CD4-positive, alpha-beta memory T cell (primary cell): ENCODE measurements around the gene PI16. TPM values are rescaled to one million over a fixed set of nuclear protein-coding genes. Genes with fewer than 3 reads are reported as not detected.

ENCODE experiments used
- CTCF ChIA-PET: fragments of 350-600 bp; sonication (Branson Sonifier 250); formaldehyde crosslinking; loops from one replicate; lab custom pipeline; 2021; ENCODE audit warnings: inconsistent platforms; ENCODE audit not compliant: partially characterized antibody; lab: Charles Lee
- POLR2A ChIA-PET: fragments of 350-600 bp; sonication (Branson Sonifier 250); formaldehyde crosslinking; loops from one replicate; lab custom pipeline; 2021; ENCODE audit not compliant: partially characterized antibody; lab: Charles Lee
- DNase-seq, 5 donors: peaks; one replicate each; pipeline versions ENCODE4 v3.0.0 to v3.0.0-alpha.2; 2020 to 2022; ENCODE audit warnings: mixed read lengths in 1 of 5
- H3K27ac ChIP-seq: one replicate; pipeline ENCODE4 v1.7.0; 2013; ENCODE audit warnings: low read depth, low read length
- H3K27me3 ChIP-seq: 2 replicates; pipeline ENCODE4 v1.7.0; 2013; ENCODE audit warnings: mild to moderate bottlenecking, low read length, moderate library complexity; ENCODE audit not compliant: insufficient read depth
- H3K36me3 ChIP-seq: 2 replicates; pipeline ENCODE4 v1.7.0; 2013; ENCODE audit warnings: mild to moderate bottlenecking, low read length, moderate library complexity; ENCODE audit not compliant: insufficient read depth
- H3K4me1 ChIP-seq: 2 replicates; pipeline ENCODE4 v1.7.0; 2013; ENCODE audit warnings: mild to moderate bottlenecking, low read length, moderate library complexity; ENCODE audit not compliant: insufficient read depth
- H3K4me3 ChIP-seq, 2 donors: one replicate each; pipeline ENCODE4 v1.7.0; 2013; ENCODE audit warnings: low read length in 2 of 2, mild to moderate bottlenecking in 1 of 2
- H3K9me3 ChIP-seq, 2 donors: one replicate each; pipeline ENCODE4 v1.7.0; 2013; ENCODE audit warnings: low read length in 2 of 2, control low read depth in 1 of 2; ENCODE audit not compliant: control insufficient read depth in 1 of 2
- H3K27ac Mint-ChIP-seq, 7 donors: one replicate each; pipeline ENCODE4 v1.8.0; 2020 to 2021; ENCODE audit warnings: mixed read lengths in 7 of 7, mild to moderate bottlenecking in 6 of 7, inconsistent platforms in 3 of 7, moderate library complexity in 3 of 7
- H3K27me3 Mint-ChIP-seq, 2 donors: one replicate each; pipeline ENCODE4 v1.8.0; 2020 to 2021; ENCODE audit warnings: mixed read lengths in 2 of 2
- H3K36me3 Mint-ChIP-seq, 2 donors: one replicate each; pipeline ENCODE4 v1.8.0; 2020 to 2021; ENCODE audit warnings: mixed read lengths in 2 of 2, inconsistent platforms in 1 of 2, mild to moderate bottlenecking in 1 of 2
- H3K4me1 Mint-ChIP-seq, 4 donors: one replicate each; pipeline ENCODE4 v1.8.0; 2020 to 2021; ENCODE audit warnings: mixed read lengths in 4 of 4, mild to moderate bottlenecking in 1 of 4
- H3K4me3 Mint-ChIP-seq, 8 donors: one replicate each; pipeline ENCODE4 v1.8.0; 2020 to 2021; ENCODE audit warnings: mixed read lengths in 8 of 8, mild to moderate bottlenecking in 7 of 8, moderate library complexity in 6 of 8, inconsistent platforms in 3 of 8
- H3K9me3 Mint-ChIP-seq, 8 donors: one replicate each; pipeline ENCODE4 v1.8.0; 2020 to 2021; ENCODE audit warnings: mixed read lengths in 8 of 8, mild to moderate bottlenecking in 5 of 8, inconsistent platforms in 3 of 8, moderate library complexity in 1 of 8
- intact Hi-C: fragments of 100-400 bp; cut with micrococcal nuclease; formaldehyde crosslinking; loops from one replicate; pipeline ENCODE4 v1.15.1; 2023
- polyA plus RNA-seq, 2 donors: library from polyadenylated mRNA; unstranded; fragments of 300-500 nt; fragmentation: Illumina TruSeq; gene quantifications; one replicate each; pipeline ENCODE4 v1.2.3, GENCODE V29; 2021
- total RNA-seq, 2 experiments: library from RNA; stranded (reverse); gene quantifications; one replicate each; pipeline ENCODE4 v1.2.3, GENCODE V29; 2021

The PI16 gene
- total and polyA plus RNA-seq, 4 experiments from 2014 or later: 5.8 to 53.8 (median 18.8) TPM

DNA sequence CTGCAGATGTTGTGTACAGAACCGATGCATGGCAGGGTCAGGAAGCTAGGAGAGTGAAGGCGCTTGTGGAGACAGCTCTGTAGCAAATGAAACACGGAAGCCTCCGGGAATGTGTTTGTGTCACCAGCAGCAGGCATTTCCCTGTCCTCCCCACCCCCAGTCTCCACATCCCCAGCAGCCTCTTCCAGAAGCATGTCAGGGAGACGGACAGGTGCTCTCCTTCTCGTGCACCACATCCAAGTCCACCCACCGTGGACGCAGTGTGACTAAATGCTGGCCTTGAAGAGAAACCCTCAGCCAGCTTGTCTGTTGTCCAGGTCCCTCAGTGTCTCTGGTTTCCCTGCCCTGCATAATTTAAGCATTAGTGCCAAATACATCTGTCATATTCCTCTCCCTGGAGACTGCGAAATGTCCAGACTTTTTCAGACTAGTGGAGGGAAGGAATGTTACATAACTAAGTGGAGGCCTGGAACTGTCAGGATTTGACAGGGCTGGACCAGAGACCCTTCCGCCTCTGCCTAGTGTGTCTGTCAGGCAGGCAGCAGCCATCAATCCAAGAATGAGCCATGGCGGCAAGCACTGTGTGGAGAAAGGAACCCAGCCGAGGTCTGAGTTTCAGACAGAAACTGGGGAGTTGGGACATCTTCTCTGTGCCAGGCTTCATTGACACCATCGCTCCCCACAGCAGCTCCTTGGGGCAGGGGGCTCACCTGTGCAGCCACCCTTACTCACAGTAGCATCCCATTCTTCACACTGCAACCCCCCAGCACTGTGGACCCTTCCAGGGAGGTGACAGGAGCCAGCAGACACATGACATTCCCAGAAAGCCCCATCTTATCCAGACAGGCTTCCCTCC lies 26.6 kb upstream of the PI16 start:
- ChIA-PET CTCF (no interaction called here), POLR2A (interaction anchor here (0.9 kb wide), 1 partner anchor 78 kb away, joined by 3 read pairs; the partner anchor contains the start of gene FGD2)
- Histone ChIP-seq H3K9me3 (no peaks in the 10 kb centered on the region), H3K27ac (no peak overlapping the region), H3K4me3 (no peak overlapping the region), H3K27me3 (no peaks in the 10 kb centered on the region), H3K4me1 (no peaks in the 10 kb centered on the region), H3K36me3 (peaks cover 21% of the 10 kb centered on the region)
- intact Hi-C loops: no loop called here
- Mint-ChIP-seq H3K4me1 (peaks cover 0 to 2% (median under 1%) of the 10 kb centered on the region in 4 donors), H3K9me3 (no peaks in the 10 kb centered on the region), H3K36me3 (peaks cover 13 to 32% of the 10 kb centered on the region in 2 donors), H3K27ac (peak overlapping the region in 2 of 7 donors; percentile 44 to 59), H3K4me3 (no peak overlapping the region), H3K27me3 (no peaks in the 10 kb centered on the region)
- no peak for DNase-seq

- no peak for DNase-seq
- Histone ChIP-seq H3K4me1 (no peaks in the 10 kb centered on the region), H3K27ac (no peak overlapping the region), H3K9me3 (no peaks in the 10 kb centered on the region), H3K36me3 (peaks cover 16% of the 10 kb centered on the region), H3K27me3 (no peaks in the 10 kb centered on the region), H3K4me3 (no peak overlapping the region)
- H3K9me3 Mint-ChIP-seq: no peaks in the 10 kb centered on the region
- no peak overlapping the region for H3K27ac Mint-ChIP-seq
- POLR2A ChIA-PET: interaction anchor here (0.9 kb wide), 1 partner anchor 77 kb away, joined by 3 read pairs; the partner anchor contains the start of gene FGD2
- H3K4me3 Mint-ChIP-seq: no peak overlapping the region
- H3K27me3 Mint-ChIP-seq: no peaks in the 10 kb centered on the region
- peaks cover 0 to 2% (median under 1%) of the 10 kb centered on the region in 4 donors for H3K4me1 Mint-ChIP-seq
- intact Hi-C loops: no loop called here
- CTCF ChIA-PET: no interaction called here
- peaks cover 10 to 27% of the 10 kb centered on the region in 2 donors for H3K36me3 Mint-ChIP-seq
Measured at GRCh38 chr6:36928547-36928918, 26.0 kb upstream of the PI16 start.

DNA sequence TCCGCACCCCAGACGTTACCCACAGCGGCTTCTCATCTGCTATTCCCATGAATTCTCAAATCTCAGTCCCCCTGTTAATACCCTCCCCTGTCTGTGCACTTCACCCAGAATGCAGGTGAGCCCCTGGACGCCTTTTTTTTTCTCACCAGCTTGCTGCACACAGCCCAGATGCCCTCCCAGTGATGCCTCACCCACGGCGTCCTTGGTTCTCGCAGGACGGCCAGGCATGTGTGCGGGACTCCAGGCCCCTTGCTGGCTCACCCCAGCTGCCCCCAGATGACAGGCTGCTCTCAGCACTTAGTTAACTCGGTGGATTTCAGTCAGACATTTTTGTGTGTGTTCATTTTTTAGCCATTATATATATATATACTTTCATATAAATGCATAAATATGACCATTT lies 25.4 kb upstream of the PI16 start:
- Histone ChIP-seq H3K27me3 (no peaks in the 10 kb centered on the region), H3K36me3 (peaks cover 10% of the 10 kb centered on the region), H3K4me3 (no peak overlapping the region), H3K9me3 (no peaks in the 10 kb centered on the region), H3K27ac (no peak overlapping the region), H3K4me1 (no peaks in the 10 kb centered on the region)
- ChIA-PET CTCF (no interaction called here), POLR2A (interaction anchor here (0.9 kb wide), 1 partner anchor 76 kb away, joined by 3 read pairs; the partner anchor contains the start of gene FGD2)
- Mint-ChIP-seq H3K36me3 (peaks cover 7 to 22% of the 10 kb centered on the region in 2 donors), H3K4me1 (peaks cover 0 to 2% (median under 1%) of the 10 kb centered on the region in 4 donors), H3K27ac (peak overlapping the region in 4 of 7 donors; percentile 15 to 73 (median 45)), H3K9me3 (no peaks in the 10 kb centered on the region), H3K27me3 (no peaks in the 10 kb centered on the region), H3K4me3 (no peak overlapping the region)
- intact Hi-C loops: no loop called here
- DNase-seq: no peak

- Histone ChIP-seq H3K4me3 (no peak overlapping the region), H3K4me1 (no peaks in the 10 kb centered on the region), H3K36me3 (peaks cover 5% of the 10 kb centered on the region), H3K27me3 (no peaks in the 10 kb centered on the region), H3K27ac (no peak overlapping the region), H3K9me3 (no peaks in the 10 kb centered on the region)
- Mint-ChIP-seq H3K36me3 (peaks cover 4 to 17% of the 10 kb centered on the region in 2 donors), H3K4me1 (peaks cover 0 to 2% (median under 1%) of the 10 kb centered on the region in 4 donors), H3K27ac (peak overlapping the region in 4 of 7 donors; percentile 22 to 76 (median 52)), H3K9me3 (no peaks in the 10 kb centered on the region), H3K27me3 (no peaks in the 10 kb centered on the region), H3K4me3 (no peak overlapping the region)
- CTCF ChIA-PET: no interaction called here
- POLR2A ChIA-PET: no interaction called here
- no peak for DNase-seq
- intact Hi-C loops: no loop called here
Measured at GRCh38 chr6:36929607-36930006, 24.9 kb upstream of the PI16 start.

GRCh38 chr6:36930483-36930882 lies 24.1 kb upstream of the PI16 start:
- no peaks in the 10 kb centered on the region for H3K4me1 ChIP-seq
- H3K9me3 ChIP-seq: no peaks in the 10 kb centered on the region
- H3K4me3 ChIP-seq: no peak overlapping the region
- no peak for DNase-seq
- ChIA-PET CTCF (no interaction called here), POLR2A (no interaction called here)
- Mint-ChIP-seq H3K27ac (peak overlapping the region in 3 of 7 donors; percentile 3 to 43 (median 34)), H3K4me3 (peak overlapping the region in 1 of 8 donors; percentile 43), H3K9me3 (no peaks in the 10 kb centered on the region), H3K36me3 (peaks cover 0 to 10% of the 10 kb centered on the region in 2 donors), H3K4me1 (no peaks in the 10 kb centered on the region), H3K27me3 (no peaks in the 10 kb centered on the region)
- no peak overlapping the region for H3K27ac ChIP-seq
- H3K27me3 ChIP-seq: no peaks in the 10 kb centered on the region
- intact Hi-C loops: no loop called here
- no peaks in the 10 kb centered on the region for H3K36me3 ChIP-seq

- no peaks in the 10 kb centered on the region for H3K4me1 Mint-ChIP-seq
- Histone ChIP-seq H3K27ac (no peak overlapping the region), H3K4me1 (no peaks in the 10 kb centered on the region), H3K9me3 (no peaks in the 10 kb centered on the region), H3K27me3 (no peaks in the 10 kb centered on the region), H3K36me3 (no peaks in the 10 kb centered on the region), H3K4me3 (no peak overlapping the region)
- peaks cover 0 to 4% of the 10 kb centered on the region in 2 donors for H3K36me3 Mint-ChIP-seq
- H3K27me3 Mint-ChIP-seq: no peaks in the 10 kb centered on the region
- ChIA-PET POLR2A (no interaction called here), CTCF (no interaction called here)
- H3K27ac Mint-ChIP-seq: no peak overlapping the region
- intact Hi-C loops: no loop called here
- H3K4me3 Mint-ChIP-seq: no peak overlapping the region
- H3K9me3 Mint-ChIP-seq: no peaks in the 10 kb centered on the region
- DNase-seq: no peak
Measured at GRCh38 chr6:36933102-36933501, 21.4 kb upstream of the PI16 start.

DNA sequence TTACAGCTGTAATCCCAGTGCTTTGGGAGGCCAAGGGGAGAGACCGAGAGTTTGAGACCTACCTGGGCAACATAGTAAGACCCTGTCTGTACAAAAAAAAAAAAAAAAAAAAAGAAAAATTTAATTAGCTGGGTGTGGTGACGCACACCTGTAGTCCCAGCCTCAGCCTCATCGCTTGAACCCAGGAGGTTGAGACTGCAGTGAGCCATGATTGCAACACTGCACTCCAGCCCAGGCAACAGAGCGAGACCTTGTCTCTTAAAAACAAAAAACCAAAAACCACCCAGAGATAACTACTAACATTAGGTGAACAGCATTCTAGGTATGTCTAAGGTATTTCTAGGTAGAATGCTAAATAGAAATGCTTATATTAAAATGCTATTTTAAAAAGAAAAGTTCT lies 21.0 kb upstream of the PI16 start:
- POLR2A ChIA-PET: no interaction called here
- Mint-ChIP-seq H3K27me3 (no peaks in the 10 kb centered on the region), H3K9me3 (no peaks in the 10 kb centered on the region), H3K27ac (no peak overlapping the region), H3K4me1 (no peaks in the 10 kb centered on the region), H3K36me3 (peaks cover 0 to 4% of the 10 kb centered on the region in 2 donors), H3K4me3 (no peak overlapping the region)
- H3K9me3 ChIP-seq: no peaks in the 10 kb centered on the region
- no peaks in the 10 kb centered on the region for H3K36me3 ChIP-seq
- no peaks in the 10 kb centered on the region for H3K27me3 ChIP-seq
- CTCF ChIA-PET: no interaction called here
- H3K4me3 ChIP-seq: no peak overlapping the region
- no peak for DNase-seq
- H3K4me1 ChIP-seq: no peaks in the 10 kb centered on the region
- intact Hi-C loops: no loop called here
- no peak overlapping the region for H3K27ac ChIP-seq
